DMS 273 (cell line): ENCODE results near the gene APOL3.
A peak's percentile ranks its signal among the peaks of the same experiment; 100 is the strongest.
"Not testable (repeated sequence)": the region's sequence is repeated elsewhere in the genome, so short reads cannot be mapped to it uniquely, and the experiment has no call there.

ENCODE experiments used
- DNase-seq: peaks from one replicate; lab custom pipeline; 2025; ENCODE audit not compliant: unreplicated experiment; lab: John Stamatoyannopoulos, UW

The APOL3 gene

GRCh38 chr22:36193577-36193976 is 33.0 kb upstream of the APOL3 start:
- no peak for DNase-seq

GRCh38 chr22:36193171-36193570 is 32.6 kb upstream of the APOL3 start:
- DNase-seq: no peak

- no peak for DNase-seq
Observed at GRCh38 chr22:36192542-36192941, 32.0 kb upstream of the APOL3 start.

- peak; percentile 74 for DNase-seq
Observed at GRCh38 chr22:36191106-36191836, 30.7 kb upstream of the APOL3 start.

GRCh38 chr22:36187862-36188261 is 27.3 kb upstream of the APOL3 start:
- not testable (repeated sequence) for DNase-seq

GRCh38 chr22:36185828-36186624 is 25.5 kb upstream of the APOL3 start:
- DNase-seq: no peak

GRCh38 chr22:36184433-36185025 is 24.0 kb upstream of the APOL3 start:
- DNase-seq: no peak

- no peak for DNase-seq
Observed at GRCh38 chr22:36183446-36183845, 22.9 kb upstream of the APOL3 start.

GRCh38 chr22:36182857-36183256 is 22.3 kb upstream of the APOL3 start:
- no peak for DNase-seq

- no peak for DNase-seq
Observed at GRCh38 chr22:36182056-36182455, 21.5 kb upstream of the APOL3 start.

GRCh38 chr22:36180928-36181327 is 20.4 kb upstream of the APOL3 start:
- no peak for DNase-seq

GRCh38 chr22:36180038-36180880 is 19.7 kb upstream of the APOL3 start:
- DNase-seq: peak; percentile 71

GRCh38 chr22:36177160-36177559 is 16.6 kb upstream of the APOL3 start:
- no peak for DNase-seq

GRCh38 chr22:36175892-36176291 is 15.3 kb upstream of the APOL3 start:
- DNase-seq: peak; percentile 5

- DNase-seq: no peak
Observed at GRCh38 chr22:36171941-36172340, 11.4 kb upstream of the APOL3 start.

- no peak for DNase-seq
Observed at GRCh38 chr22:36166518-36167220, 6.1 kb upstream of the APOL3 start.

- DNase-seq: no peak
Observed at GRCh38 chr22:36166086-36166485, 5.5 kb upstream of the APOL3 start.

- no peak for DNase-seq
Observed at GRCh38 chr22:36165141-36165540, 4.6 kb upstream of the APOL3 start.

- no peak for DNase-seq
Observed at GRCh38 chr22:36164621-36165020, 4.1 kb upstream of the APOL3 start.

GRCh38 chr22:36163497-36163896 is 2.9 kb upstream of the APOL3 start:
- no peak for DNase-seq
